H9 (cell line): ENCODE results near the gene OXA1L. TPM values are rescaled to one million over a fixed set of nuclear protein-coding genes. Genes with fewer than 3 reads are reported as not detected.

ENCODE experiments used
- DNase-seq: peaks from one replicate; pipeline ENCODE4 v3.0.0-alpha.2; 2017
- H2AFZ ChIP-seq: one replicate; pipeline ENCODE4 v1.6.1; 2013; ENCODE audit warnings: mild to moderate bottlenecking, low read length, control low read depth, moderate library complexity
- H2AK5ac ChIP-seq: 2 replicates; pipeline ENCODE4 v1.6.1; 2013; ENCODE audit warnings: low read length, control low read depth, mixed read lengths; ENCODE audit not compliant: insufficient read length
- H2BK120ac ChIP-seq: one replicate; pipeline ENCODE4 v1.6.1; 2013; ENCODE audit warnings: low read depth, mild to moderate bottlenecking, low read length, control low read depth, inconsistent platforms; ENCODE audit not compliant: poor library complexity, severe bottlenecking
- H2BK12ac ChIP-seq: 2 replicates; pipeline ENCODE4 v1.6.1; 2013; ENCODE audit warnings: low read length, control low read depth, mixed read lengths, low read depth; ENCODE audit not compliant: insufficient read length
- H2BK15ac ChIP-seq: 2 replicates; pipeline ENCODE4 v1.6.1; 2013; ENCODE audit warnings: low read depth, low read length, control low read depth
- H2BK20ac ChIP-seq: one replicate; pipeline ENCODE4 v1.6.1; 2013; ENCODE audit warnings: low read depth, mild to moderate bottlenecking, low read length, control low read depth, inconsistent platforms; ENCODE audit not compliant: poor library complexity, severe bottlenecking
- H2BK5ac ChIP-seq: 2 replicates; pipeline ENCODE4 v1.6.1; 2013; ENCODE audit warnings: low read length, control low read depth, mixed read lengths; ENCODE audit not compliant: insufficient read length
- H3K14ac ChIP-seq: 2 replicates; pipeline ENCODE4 v1.6.1; 2013; ENCODE audit warnings: low read length, control low read depth; ENCODE audit not compliant: insufficient read depth
- H3K18ac ChIP-seq: 2 replicates; pipeline ENCODE4 v1.6.1; 2013; ENCODE audit warnings: low read depth, mild to moderate bottlenecking, mixed read lengths, low read length, control low read depth; ENCODE audit not compliant: insufficient read length
- H3K23ac ChIP-seq: 2 replicates; pipeline ENCODE4 v1.6.1; 2013; ENCODE audit warnings: low read length, control low read depth, mixed read lengths, low read depth; ENCODE audit not compliant: insufficient read length
- H3K23me2 ChIP-seq: 2 replicates; pipeline ENCODE4 v1.6.1; 2013; ENCODE audit warnings: low read depth, mild to moderate bottlenecking, mixed read lengths, low read length, control low read depth; ENCODE audit not compliant: insufficient read length, poor library complexity, severe bottlenecking
- H3K27ac ChIP-seq: 2 replicates; pipeline ENCODE4 v1.5.1; 2013; ENCODE audit warnings: low read length, control low read depth, mixed read lengths, low read depth; ENCODE audit not compliant: insufficient read length
- H3K27me3 ChIP-seq: 2 replicates; pipeline ENCODE4 v1.6.1; 2013; ENCODE audit warnings: low read length, control low read depth, inconsistent platforms; ENCODE audit not compliant: insufficient read depth
- H3K4ac ChIP-seq: 2 replicates; pipeline ENCODE4 v1.6.1; 2013; ENCODE audit warnings: low read depth, mild to moderate bottlenecking, control low read depth, inconsistent platforms, low read length, moderate library complexity
- H3K4me1 ChIP-seq: 2 replicates; pipeline ENCODE4 v1.6.1; 2013; ENCODE audit warnings: low read length, control low read depth, inconsistent platforms; ENCODE audit not compliant: insufficient read depth
- H3K4me2 ChIP-seq: 2 replicates; pipeline ENCODE4 v1.6.1; 2013; ENCODE audit warnings: low read length, control low read depth, mixed read lengths; ENCODE audit not compliant: insufficient read length, insufficient read depth
- H3K56ac ChIP-seq: 2 replicates; pipeline ENCODE4 v1.6.1; 2013; ENCODE audit warnings: low read depth, mild to moderate bottlenecking, mixed read lengths, low read length, control low read depth; ENCODE audit not compliant: insufficient read length
- H3K79me1 ChIP-seq: 2 replicates; pipeline ENCODE4 v1.6.1; 2013; ENCODE audit warnings: low read depth, mild to moderate bottlenecking, moderate library complexity, low read length, control low read depth, inconsistent platforms; ENCODE audit not compliant: insufficient read depth, poor library complexity, severe bottlenecking
- H3K79me2 ChIP-seq: 2 replicates; pipeline ENCODE4 v1.6.1; 2013; ENCODE audit warnings: low read length, control low read depth, inconsistent platforms; ENCODE audit not compliant: insufficient read depth
- H3K9ac ChIP-seq: 2 replicates; pipeline ENCODE4 v1.6.1; 2013; ENCODE audit warnings: low read length, control low read depth, mixed read lengths; ENCODE audit not compliant: insufficient read length; ENCODE audit errors: extremely low read depth
- H3K9me3 ChIP-seq: one replicate; pipeline ENCODE4 v1.6.1; 2013; ENCODE audit warnings: low read depth, low read length, inconsistent platforms; ENCODE audit not compliant: control insufficient read depth
- H3T11ph ChIP-seq: one replicate; pipeline ENCODE4 v1.6.1; 2013; ENCODE audit warnings: mild to moderate bottlenecking, low read length, control low read depth, inconsistent platforms
- H4K20me1 ChIP-seq: one replicate; pipeline ENCODE4 v1.6.1; 2013; ENCODE audit not compliant: control insufficient read depth, insufficient read length, insufficient read depth
- H4K5ac ChIP-seq: 2 replicates; pipeline ENCODE4 v1.6.1; 2013; ENCODE audit warnings: low read depth, mild to moderate bottlenecking, mixed read lengths, low read length, control low read depth; ENCODE audit not compliant: insufficient read length
- H4K8ac ChIP-seq: replicated peaks from 2 replicates; pipeline ENCODE4 v1.6.1; 2013; ENCODE audit warnings: low read length, control low read depth, mixed read lengths, low read depth; ENCODE audit not compliant: insufficient read length
- H4K91ac ChIP-seq: 2 replicates; pipeline ENCODE4 v1.6.1; 2013; ENCODE audit warnings: low read depth, mild to moderate bottlenecking, moderate library complexity, mixed read lengths, low read length, control low read depth; ENCODE audit not compliant: insufficient read length
- H3K27ac Mint-ChIP-seq, 3 experiments: 2 replicates in 2 of 3; 3 replicates in 1 of 3; pipeline ENCODE4 v1.8.0; 2020 to 2021; ENCODE audit warnings: mixed read lengths in 3 of 3, mild to moderate bottlenecking in 1 of 3, moderate library complexity in 1 of 3
- H3K27me3 Mint-ChIP-seq: 2 replicates; pipeline ENCODE4 v1.8.0; 2021; ENCODE audit warnings: low read depth, mild to moderate bottlenecking, moderate library complexity, mixed read lengths
- H3K36me3 Mint-ChIP-seq, 3 experiments: 2 replicates in 2 of 3; 3 replicates in 1 of 3; pipeline ENCODE4 v1.8.0; 2020 to 2021; ENCODE audit warnings: low read depth in 3 of 3, mixed read lengths in 3 of 3; ENCODE audit not compliant: insufficient read depth in 1 of 3
- H3K4me1 Mint-ChIP-seq, 2 experiments: 2 replicates each; pipeline ENCODE4 v1.8.0; 2020; ENCODE audit warnings: mixed read lengths in 2 of 2
- H3K4me3 Mint-ChIP-seq, 2 experiments: 2 replicates in 1 of 2; 3 replicates in 1 of 2; pipeline ENCODE4 v1.8.0; 2020 to 2021; ENCODE audit warnings: mild to moderate bottlenecking in 2 of 2, mixed read lengths in 2 of 2, moderate library complexity in 1 of 2
- H3K9me3 Mint-ChIP-seq, 2 experiments: 2 replicates in 1 of 2; 3 replicates in 1 of 2; pipeline ENCODE4 v1.8.0; 2020; ENCODE audit warnings: mild to moderate bottlenecking in 2 of 2, mixed read lengths in 2 of 2, moderate library complexity in 1 of 2
- CTCF ChIP-seq: fragments of 200-600 bp; sonication (generic); conservative IDR thresholded peaks from 3 replicates; pipeline ENCODE4 v1.8.0; 2021; ENCODE audit warnings: antibody characterized with exemption, mild to moderate bottlenecking
- WGBS: extraction: QIAGEN DNeasy Blood & Tissue Kit; methylation state at CpG from one replicate; pipeline ENCODE4 v1.1.7; 2013; ENCODE audit warnings: missing lambda C conversion rate, low lambda C conversion rate, mixed read lengths; ENCODE audit not compliant: insufficient read length; ENCODE audit errors: extremely low coverage; 5-methylcytosine and 5-hydroxymethylcytosine counted together
- total RNA-seq: library from RNA; stranded (reverse); gene quantifications from 2 replicates; pipeline ENCODE4 v1.2.1, GENCODE V29; 2021

The OXA1L gene
- total RNA-seq, 1 experiment from 2014 or later, result 128 TPM

GRCh38 chr14:22801716-22802115, 35.2 kb downstream of the OXA1L start:
- Histone ChIP-seq H3K4me2 (no peak overlapping the region), H3K79me2 (no peaks in the 10 kb centered on the region), H3K18ac (no peak overlapping the region), H2BK20ac (no peak overlapping the region), H4K5ac (no peak overlapping the region), H2AK5ac (no peak overlapping the region), H3K4ac (no peak overlapping the region), H3K23ac (no peak overlapping the region), H4K8ac (no peak overlapping the region), H2BK15ac (no peak overlapping the region), H4K20me1 (no peaks in the 10 kb centered on the region), H3K14ac (no peak overlapping the region), H3T11ph (no peak overlapping the region), H2AFZ (no peak overlapping the region), H3K9me3 (no peaks in the 10 kb centered on the region), H2BK5ac (no peak overlapping the region), H2BK12ac (no peak overlapping the region), H3K23me2 (no peaks in the 10 kb centered on the region), H3K27ac (no peak overlapping the region), H3K27me3 (no peaks in the 10 kb centered on the region), H3K79me1 (no peaks in the 10 kb centered on the region), H3K9ac (no peak overlapping the region), H3K56ac (no peak overlapping the region), H3K4me1 (peaks cover 5% of the 10 kb centered on the region; the same call in 1 of the 2 replicates), H2BK120ac (no peak overlapping the region), H4K91ac (no peak overlapping the region)
- no peak for TF ChIP-seq CTCF
- WGBS, result no CpG with 5 or more reads among the region's 8 CpGs
- H3K4me3 Mint-ChIP-seq, result no peak overlapping the region
- H3K4me1 Mint-ChIP-seq, result peaks cover 11% of the 10 kb centered on the region in 2 experiments
- H3K27me3 Mint-ChIP-seq, result no peaks in the 10 kb centered on the region; the same call in 1 of the 2 replicates
- H3K9me3 Mint-ChIP-seq, result no peaks in the 10 kb centered on the region
- no peak for DNase-seq
- H3K27ac Mint-ChIP-seq, result no peak overlapping the region
- H3K36me3 Mint-ChIP-seq, result no peaks in the 10 kb centered on the region
